DMS53 treated with DMSO at 0.1 percent for 48 hours (cell line): ENCODE measurements around the gene CAPN9.

Experiments used
- DNase-seq: peaks from one replicate; lab custom pipeline; 2025; ENCODE audit not compliant: unreplicated experiment; lab: John Stamatoyannopoulos, UW

The CAPN9 gene

DNA sequence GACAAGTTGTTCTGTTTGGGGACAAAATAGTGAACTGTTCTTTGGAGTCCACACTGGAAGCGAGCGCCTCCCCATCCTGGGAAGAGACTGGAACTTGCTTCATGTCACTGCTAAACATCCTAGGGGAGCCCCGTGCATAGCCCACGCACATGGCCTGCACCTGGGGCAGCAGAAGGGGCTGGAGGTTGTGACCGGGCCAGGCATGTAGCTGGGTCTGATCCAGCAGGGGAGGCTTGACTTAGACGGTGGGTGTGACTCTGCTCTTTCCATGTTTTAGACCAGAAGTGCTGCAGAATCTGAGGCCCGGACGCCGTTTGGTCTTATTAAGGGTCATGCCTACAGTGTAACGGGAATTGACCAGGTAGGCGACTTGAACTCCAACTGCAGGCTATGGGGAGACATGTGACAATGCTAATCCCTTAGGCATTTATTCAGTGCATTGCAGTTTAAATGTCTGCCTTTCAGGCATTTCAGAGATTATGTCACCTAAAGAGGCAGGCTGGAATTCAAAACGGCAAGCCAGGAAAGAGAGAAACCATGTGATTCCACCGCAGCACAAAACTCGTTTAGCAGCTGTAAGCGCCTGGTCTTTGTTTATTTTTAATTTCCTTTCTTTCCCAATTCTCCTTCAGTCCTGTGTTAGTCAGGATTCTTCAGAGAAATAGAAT lies 21.8 kb downstream of the CAPN9 start:
- DNase-seq, result no peak

DNA sequence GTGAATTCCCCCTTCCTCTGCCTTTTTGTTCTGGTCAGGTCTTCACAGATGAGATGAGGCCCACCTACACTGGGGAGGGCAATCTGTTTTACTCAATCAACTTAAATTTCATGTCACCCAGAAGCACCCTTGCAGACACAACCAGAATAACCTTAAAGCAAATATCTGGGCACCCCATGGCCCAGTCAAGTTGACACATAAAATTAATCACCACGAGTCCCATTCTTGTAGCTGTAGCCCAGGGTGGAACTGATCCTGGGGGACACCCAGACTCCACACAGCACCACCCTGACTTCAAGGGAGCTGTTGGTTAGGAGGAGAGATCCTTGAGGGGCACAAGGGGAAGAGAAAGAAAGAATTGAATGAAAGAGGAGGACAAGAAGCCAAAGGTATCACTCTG lies 23.1 kb downstream of the CAPN9 start:
- no peak for DNase-seq

DNA sequence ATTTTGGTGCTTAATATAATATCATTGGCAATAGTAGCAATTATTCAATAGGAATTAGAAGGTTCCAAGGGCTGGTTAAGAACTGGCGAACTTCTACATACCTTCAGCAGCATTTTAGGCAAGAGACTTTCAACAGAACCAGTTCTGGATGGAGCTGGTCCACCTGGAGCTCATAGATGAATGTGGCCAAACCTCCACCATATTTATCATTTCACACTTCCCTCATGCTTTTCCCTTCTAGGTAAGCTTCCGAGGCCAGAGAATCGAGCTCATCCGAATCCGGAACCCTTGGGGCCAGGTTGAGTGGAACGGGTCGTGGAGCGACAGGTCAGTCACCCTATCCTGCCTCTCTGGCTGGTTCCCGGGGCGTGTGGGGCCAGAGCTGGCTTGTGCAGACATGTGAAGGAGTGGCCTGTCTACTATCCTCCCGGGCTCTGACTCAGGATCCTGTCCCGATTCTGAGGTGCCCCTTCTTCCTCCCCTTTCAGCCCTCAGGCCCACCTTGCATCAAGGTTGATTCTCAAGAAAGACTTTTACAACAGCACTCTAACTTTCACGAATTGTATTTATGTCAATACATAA lies 24.7 kb downstream of the CAPN9 start:
- DNase-seq, result no peak

DNA sequence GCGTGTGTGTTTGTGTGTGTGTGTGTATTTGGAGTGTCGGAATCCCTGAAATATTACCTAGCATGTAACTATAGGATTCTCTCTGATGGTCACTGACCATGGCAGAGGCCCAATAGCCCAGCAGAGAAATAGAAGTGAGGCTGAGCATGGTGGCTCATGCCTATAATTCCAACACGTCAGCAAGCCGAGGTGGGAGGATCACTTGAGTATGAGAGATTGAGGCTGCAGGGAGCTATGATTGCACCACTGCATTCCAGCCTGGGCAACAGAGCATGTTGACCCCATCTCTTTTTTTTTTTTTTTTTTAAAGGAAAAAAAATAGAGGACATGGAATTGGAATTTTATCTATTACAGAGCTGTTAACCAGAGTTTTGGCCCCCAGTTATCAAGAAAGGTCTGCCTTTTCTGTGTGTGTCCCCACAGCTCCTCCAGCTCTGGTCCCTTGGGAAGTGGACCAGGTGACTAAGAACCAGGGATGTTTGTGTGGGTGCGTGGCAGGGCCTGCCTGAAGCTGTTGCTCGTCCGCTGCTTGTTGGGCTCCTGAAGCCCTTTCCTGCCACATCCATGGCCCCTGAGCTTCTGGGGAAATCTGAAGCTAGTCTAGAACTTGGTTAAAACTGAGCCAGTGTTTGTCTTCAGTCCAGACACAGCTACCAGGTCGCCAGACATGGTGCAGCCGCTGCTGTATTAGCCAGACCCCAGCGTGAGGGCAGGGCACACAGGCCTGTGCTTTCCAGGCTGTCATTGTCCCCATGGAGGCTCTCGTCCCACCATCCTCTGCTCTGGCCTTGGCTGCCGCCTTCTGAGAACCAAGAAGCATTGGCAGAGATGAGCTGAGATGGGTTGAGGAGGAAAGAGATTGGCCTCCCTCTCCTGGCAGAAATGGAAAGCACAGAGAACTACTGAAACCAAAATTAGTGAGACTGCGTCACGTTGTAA lies 25.5 kb downstream of the CAPN9 start:
- peak; percentile 9 for DNase-seq

DNA sequence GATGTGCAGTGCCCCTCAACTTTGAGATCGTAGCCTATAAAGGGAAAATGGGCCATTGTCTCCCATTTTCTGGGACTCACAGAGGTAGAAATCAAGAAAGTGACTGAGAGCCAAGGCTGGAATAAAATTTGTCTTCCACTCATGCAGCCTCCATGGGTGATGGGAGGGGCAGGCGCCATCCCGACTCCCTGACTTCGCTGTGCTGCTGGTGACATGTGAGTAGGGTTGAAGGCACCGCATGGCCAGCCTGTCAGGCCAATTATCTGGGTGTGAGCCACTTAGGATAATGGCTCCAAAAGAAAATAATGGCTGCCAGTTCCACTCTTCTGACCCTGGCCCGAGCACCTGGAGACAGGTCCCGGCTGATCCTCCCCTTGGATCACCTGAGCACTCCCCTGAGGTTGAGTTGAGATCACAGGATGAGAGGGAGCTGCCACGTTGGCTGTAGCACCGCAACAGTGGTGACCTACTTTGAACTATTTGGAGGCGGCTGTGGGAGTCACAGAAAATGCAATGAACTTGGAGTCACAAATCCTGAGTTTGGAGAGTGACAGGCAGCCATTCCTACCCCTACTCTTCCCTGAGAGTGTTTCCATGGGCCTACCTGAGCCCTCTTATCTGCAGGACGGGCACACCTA lies 26.3 kb downstream of the CAPN9 start:
- no peak for DNase-seq

DNA sequence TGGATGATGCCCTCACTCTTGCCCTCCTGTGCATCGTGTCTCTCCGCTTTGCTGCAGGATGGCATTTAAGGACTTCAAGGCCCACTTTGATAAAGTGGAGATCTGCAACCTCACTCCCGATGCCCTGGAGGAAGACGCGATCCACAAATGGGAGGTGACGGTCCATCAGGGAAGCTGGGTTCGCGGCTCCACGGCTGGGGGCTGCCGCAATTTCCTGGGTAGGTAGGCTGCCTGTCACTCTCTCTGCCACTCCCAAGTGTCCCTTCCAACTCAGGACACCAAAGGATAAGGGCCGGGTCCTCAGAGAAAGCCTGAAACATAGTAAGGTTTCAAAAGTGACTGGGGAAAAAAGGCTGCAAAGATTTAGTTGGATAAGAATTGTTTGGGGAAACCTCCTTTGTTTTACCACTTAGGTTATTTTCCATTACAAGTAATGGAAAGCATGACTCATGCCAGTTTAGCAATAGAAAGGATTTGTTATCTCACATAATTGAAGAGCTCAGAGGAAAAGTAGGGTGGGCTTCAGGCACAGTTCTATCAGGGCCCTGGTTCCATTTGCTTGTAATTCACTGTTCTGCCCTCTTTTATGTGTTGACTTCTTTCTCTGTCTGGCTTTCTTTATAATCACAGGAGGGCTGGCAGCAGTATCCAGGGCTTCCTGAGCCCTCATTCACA lies 31.9 kb downstream of the CAPN9 start:
- no peak for DNase-seq

DNA sequence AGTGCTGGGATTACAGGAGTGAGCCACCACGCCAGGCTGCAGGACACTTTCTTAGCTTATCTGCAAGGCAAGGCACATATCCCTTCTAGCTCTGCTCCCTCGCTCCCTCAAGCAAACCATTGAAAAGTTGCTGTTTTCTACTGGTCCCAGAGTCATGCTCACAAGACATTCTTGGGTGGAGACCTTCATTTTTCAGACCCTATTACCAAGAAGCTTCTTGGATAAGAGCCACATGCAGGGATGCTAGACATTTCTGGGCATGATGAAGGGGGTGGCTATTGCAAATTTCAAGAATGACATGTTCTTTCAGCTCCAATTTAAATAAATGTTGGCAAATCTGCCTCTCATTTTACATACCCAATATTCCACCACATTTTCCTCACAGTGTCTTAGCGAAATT lies 33.9 kb downstream of the CAPN9 start:
- DNase-seq, result no peak

DNA sequence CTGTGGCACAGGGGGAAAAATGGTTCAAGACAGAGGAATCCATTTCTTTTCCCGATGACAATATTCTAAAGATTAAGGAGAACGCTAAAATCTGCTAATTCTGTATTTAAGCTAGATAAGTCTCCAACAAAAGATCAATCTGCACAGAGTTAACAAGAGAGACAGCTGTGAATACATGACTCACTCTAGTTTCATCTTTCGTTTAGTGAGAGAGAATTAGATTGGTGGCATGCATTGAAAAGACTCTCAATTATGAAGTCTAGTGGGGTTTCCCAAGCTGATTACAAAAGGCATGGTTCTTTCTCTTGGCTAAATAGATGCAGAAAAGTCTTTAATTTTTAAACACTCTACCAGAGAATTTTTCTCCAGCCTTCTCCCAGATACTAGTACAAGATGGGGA lies 34.4 kb downstream of the CAPN9 start:
- DNase-seq, result peak; percentile 37

DNA sequence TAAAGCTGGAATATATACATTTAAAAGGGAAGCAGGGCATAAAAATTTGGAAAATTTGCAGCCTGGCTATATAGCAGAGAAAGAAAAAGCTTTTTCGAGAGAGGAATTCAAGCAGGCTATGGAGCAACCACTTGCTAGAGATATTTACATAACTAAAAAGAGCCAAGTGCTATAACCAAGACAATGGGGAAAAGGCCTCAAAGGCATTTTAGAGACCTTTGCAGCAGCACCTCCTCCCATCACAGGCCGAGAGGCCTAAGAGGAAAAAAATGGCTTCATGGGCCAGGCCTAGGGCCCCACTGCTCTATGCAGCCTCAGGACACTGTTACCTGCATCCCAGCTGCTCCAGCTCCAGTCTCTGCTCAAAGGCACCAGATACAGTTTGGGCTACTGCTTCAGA lies 37.0 kb downstream of the CAPN9 start:
- DNase-seq, result no peak

DNA sequence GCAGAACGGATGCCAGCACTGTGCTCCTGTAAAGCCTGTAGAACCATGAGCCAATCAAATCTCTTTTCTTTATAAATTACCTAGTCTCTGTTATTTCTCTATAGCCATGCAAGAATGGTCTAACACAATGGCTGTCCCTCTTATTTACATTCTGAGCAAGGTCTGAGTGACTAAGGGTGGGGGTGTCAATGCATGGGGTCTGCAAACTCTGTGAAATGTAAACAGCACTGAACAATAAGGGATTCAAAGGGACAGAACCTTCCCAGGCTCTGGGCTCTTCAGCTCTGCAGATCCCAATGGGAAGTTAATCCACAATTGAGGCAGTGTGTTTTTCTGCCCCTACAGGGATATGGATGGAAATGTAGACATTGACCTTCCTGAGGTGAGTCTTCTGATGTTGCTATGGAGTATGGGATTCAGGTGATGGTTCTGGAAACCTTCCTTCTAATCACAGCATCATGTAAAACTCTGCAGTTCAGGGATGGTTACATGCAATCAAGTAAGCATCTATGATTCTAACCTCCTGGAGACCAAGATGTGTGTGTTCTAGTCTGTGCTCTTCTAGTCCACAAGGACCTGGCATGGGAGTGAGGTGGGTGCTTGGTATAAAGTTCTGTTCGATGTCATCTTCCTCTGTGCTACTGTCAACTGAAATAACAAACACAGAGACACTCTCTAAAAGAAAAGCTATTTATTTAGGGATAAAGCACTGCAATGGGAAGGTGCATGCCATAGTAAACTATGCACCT lies 38.6 kb downstream of the CAPN9 start:
- DNase-seq, result no peak

DNA sequence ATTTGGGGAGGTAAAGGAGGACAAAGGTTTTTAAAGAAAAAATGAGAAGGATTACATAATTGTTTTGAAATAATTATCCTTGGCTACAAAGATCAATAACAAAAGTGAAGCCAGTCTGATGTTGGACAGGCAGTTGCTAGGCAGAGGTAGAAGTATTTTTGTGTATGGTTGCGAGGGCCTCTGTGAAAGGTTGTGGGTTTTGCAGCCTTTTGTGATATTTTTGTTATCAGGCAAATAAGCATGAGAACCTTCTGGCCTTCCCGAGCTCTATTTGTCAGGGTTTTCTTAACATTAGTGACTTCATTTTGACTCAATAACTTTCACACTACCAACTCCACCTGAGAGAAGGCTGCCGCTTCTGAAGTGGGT lies 39.2 kb downstream of the CAPN9 start:
- no peak for DNase-seq

DNA sequence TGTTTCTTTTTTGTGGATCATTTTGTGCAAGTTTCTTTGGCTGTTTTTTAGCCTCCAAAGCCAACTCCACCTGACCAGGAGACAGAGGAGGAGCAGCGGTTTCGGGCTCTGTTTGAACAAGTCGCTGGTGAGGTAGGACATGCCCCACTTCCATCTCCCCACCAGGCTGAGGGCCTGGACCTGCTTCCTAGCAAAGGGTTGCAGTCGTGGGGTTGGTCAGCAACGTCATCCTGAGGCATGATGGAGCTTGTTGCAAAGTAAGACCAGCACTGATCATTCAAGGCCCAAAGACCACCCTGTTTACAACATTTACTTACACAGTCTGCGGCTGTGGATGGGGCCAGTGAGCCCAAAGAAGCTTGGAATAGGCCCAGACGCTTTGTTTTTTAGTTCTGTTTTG lies 40.3 kb downstream of the CAPN9 start:
- no peak for DNase-seq

DNA sequence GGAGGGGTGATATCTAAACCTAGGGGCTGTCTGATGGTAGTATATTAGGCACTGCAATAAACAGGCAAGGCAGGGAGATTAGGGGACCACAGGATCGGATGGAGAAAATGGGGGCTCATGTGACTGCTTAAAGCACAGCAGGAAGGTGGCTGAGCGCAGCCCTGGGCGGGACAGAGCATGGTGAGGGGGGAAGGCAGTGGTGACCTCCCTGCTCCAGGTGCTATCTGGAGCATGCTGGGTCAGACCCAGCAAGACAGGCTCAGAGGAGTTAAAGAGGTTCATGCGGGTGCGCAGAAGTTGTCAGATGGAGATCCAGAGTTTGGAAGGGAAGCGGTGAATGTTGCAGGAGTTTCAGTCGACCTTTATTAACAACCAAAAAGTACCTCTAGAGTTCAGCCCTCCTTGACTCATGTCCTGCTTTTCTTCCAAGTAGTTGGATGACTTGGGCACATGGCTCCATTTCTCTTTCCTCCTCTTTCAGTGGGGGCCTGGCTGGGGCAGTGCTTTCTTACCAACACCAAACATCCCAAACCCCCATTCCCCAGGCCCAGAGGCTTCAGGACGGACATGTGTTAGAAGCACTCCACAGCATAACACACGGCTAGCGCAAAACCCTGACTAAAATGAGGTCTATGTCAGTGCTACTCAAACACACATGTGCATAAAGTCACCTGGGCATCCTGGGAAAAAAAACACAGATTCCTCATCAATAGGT lies 41.5 kb downstream of the CAPN9 start:
- no peak for DNase-seq

DNA sequence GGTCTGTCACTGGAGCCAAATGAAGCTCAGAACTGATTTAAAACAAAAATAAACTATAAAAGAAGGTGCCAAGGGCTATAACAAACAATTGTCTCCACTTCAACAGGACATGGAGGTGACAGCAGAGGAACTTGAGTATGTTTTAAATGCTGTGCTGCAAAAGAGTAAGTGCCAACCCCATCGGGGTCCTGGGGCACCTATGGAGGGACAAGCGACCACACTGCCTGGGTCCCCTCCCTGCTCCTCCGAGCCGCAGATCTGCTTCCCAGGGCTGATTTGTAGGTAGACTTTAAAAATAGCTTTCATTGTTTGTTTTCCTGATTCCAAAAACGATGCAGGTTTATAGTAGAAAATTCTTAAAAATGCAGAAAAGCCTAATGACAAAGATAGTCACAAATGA lies 42.8 kb downstream of the CAPN9 start:
- no peak for DNase-seq

DNA sequence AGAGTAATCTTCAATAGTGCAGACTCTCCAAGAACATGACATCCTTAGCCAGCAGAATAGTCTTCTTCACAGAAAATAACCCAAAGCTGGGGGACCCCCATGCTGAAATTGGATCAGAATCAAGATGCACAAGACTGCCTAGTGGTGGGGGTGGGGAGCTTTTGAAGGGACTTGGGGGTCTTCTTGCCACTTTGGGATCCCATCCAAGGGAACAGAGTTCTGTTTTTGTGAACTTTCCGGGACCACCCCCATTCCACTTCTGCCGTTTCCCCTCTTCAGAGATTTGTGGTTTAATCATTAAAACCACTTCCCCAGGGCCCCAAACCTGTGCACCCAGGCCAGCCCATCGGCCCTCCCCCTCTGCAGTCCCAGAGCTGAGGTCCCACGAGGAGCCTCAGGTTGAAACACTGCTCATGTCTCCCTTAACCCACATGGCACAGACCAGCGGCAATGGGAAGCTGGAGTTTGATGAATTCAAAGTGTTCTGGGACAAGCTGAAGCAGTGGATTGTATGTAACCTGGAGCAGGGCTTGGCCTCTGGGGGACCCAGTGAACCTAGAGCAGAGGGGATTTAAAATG lies 44.9 kb downstream of the CAPN9 start:
- no peak for DNase-seq

DNA sequence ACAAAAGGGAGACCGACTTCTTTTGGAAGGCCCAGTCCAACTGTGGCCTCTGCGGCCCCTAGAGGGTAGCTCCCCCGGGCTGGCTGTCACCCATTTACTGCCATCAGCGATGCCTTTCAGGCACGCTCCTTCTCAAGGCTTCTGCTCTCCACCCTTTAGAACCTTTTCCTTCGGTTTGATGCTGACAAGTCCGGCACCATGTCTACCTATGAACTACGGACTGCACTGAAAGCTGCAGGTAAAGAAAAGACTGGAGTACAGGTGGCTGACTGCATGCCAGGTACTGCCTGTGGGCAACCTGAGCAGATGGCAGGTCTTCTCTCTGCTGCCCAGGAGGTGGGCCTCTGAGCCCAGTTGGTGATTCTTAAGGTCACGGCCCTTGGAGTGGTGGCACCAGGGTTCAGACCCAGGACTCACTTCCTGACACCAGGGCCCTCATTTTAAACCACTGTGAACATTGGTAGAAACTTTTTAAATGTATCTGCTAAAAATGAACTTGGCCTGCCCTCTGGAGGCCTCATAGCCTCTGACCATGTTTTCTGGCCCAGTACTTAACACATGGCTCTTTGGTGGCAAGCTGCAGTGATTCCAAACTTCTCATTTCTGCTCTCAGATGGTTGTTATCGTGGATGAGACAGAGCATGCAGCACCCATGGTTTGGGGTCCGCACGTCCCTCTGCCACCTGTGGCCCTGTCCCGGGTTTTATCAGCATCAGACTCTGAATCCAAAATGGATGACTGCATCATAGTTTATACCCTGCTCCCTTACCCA lies 45.7 kb downstream of the CAPN9 start:
- no peak for DNase-seq

DNA sequence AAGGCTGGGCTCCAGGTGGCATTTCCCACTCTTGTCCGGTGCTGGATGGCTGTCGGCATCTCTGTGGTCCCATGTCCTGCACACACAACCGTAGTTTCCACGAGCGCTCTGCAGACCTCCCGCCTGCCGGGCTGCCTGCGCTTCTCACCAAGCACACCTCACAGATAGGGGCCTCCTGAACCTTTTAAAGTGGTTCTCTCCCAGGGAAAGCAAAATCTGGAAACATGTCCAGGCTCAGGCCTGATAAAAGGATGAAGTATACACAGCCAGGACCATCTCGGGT lies 46.2 kb downstream of the CAPN9 start:
- DNase-seq, result no peak

DNA sequence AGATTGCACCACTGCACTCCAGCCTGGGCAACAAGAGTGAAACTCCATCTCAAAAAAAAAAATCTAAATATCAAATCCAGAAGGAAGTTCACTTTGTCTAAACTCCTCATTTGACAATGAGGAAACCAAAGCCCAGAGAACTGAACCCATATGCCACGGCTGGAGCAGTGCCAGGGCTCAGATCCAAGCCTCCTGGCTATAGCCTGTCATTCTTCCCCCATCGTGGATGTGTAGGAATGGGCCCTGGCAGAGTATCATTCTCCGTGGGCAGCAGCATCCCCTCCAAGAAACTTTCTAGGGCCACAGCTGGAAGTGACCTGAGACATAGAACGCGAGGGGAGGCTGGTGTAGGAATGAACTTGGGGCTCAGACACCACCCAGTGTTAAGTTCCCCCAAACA lies 47.2 kb downstream of the CAPN9 start:
- no peak for DNase-seq
